HL-60 (cell line): ENCODE measurements around the gene NRCAM.

Experiments
- POLR2AphosphoS5 ChIP-seq: IDR thresholded peaks from 2 replicates; pipeline ENCODE4 v1.6.1; 2012; ENCODE audit warnings: low read depth
- TF ChIP-seq, protein P1 (sequence below): IDR thresholded peaks from one replicate; pipeline ENCODE4 v1.5.1; 2011; ENCODE audit warnings: low read length, control low read depth, inconsistent platforms; ENCODE audit not compliant: insufficient read depth

- TF ChIP-seq, protein P1, sequence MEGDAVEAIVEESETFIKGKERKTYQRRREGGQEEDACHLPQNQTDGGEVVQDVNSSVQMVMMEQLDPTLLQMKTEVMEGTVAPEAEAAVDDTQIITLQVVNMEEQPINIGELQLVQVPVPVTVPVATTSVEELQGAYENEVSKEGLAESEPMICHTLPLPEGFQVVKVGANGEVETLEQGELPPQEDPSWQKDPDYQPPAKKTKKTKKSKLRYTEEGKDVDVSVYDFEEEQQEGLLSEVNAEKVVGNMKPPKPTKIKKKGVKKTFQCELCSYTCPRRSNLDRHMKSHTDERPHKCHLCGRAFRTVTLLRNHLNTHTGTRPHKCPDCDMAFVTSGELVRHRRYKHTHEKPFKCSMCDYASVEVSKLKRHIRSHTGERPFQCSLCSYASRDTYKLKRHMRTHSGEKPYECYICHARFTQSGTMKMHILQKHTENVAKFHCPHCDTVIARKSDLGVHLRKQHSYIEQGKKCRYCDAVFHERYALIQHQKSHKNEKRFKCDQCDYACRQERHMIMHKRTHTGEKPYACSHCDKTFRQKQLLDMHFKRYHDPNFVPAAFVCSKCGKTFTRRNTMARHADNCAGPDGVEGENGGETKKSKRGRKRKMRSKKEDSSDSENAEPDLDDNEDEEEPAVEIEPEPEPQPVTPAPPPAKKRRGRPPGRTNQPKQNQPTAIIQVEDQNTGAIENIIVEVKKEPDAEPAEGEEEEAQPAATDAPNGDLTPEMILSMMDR: no peak
- no peak for TF ChIP-seq POLR2AphosphoS5
Observed at GRCh38 chr7:108374899-108375298, 81.3 kb downstream of the NRCAM start.
